H9 (cell line): ENCODE results near the gene RPP14. TPM values are rescaled to one million over a fixed set of nuclear protein-coding genes. Genes with fewer than 3 reads are reported as not detected.

Source experiments
- DNase-seq: peaks from one replicate; pipeline ENCODE4 v3.0.0-alpha.2; 2017
- H2AFZ ChIP-seq: one replicate; pipeline ENCODE4 v1.6.1; 2013; ENCODE audit warnings: mild to moderate bottlenecking, low read length, control low read depth, moderate library complexity
- H2AK5ac ChIP-seq: 2 replicates; pipeline ENCODE4 v1.6.1; 2013; ENCODE audit warnings: low read length, control low read depth, mixed read lengths; ENCODE audit not compliant: insufficient read length
- H2BK120ac ChIP-seq: one replicate; pipeline ENCODE4 v1.6.1; 2013; ENCODE audit warnings: low read depth, mild to moderate bottlenecking, low read length, control low read depth, inconsistent platforms; ENCODE audit not compliant: poor library complexity, severe bottlenecking
- H2BK12ac ChIP-seq: 2 replicates; pipeline ENCODE4 v1.6.1; 2013; ENCODE audit warnings: low read length, control low read depth, mixed read lengths, low read depth; ENCODE audit not compliant: insufficient read length
- H2BK15ac ChIP-seq: 2 replicates; pipeline ENCODE4 v1.6.1; 2013; ENCODE audit warnings: low read depth, low read length, control low read depth
- H2BK20ac ChIP-seq: one replicate; pipeline ENCODE4 v1.6.1; 2013; ENCODE audit warnings: low read depth, mild to moderate bottlenecking, low read length, control low read depth, inconsistent platforms; ENCODE audit not compliant: poor library complexity, severe bottlenecking
- H2BK5ac ChIP-seq: 2 replicates; pipeline ENCODE4 v1.6.1; 2013; ENCODE audit warnings: low read length, control low read depth, mixed read lengths; ENCODE audit not compliant: insufficient read length
- H3K14ac ChIP-seq: 2 replicates; pipeline ENCODE4 v1.6.1; 2013; ENCODE audit warnings: low read length, control low read depth; ENCODE audit not compliant: insufficient read depth
- H3K18ac ChIP-seq: 2 replicates; pipeline ENCODE4 v1.6.1; 2013; ENCODE audit warnings: low read depth, mild to moderate bottlenecking, mixed read lengths, low read length, control low read depth; ENCODE audit not compliant: insufficient read length
- H3K23ac ChIP-seq: 2 replicates; pipeline ENCODE4 v1.6.1; 2013; ENCODE audit warnings: low read length, control low read depth, mixed read lengths, low read depth; ENCODE audit not compliant: insufficient read length
- H3K23me2 ChIP-seq: 2 replicates; pipeline ENCODE4 v1.6.1; 2013; ENCODE audit warnings: low read depth, mild to moderate bottlenecking, mixed read lengths, low read length, control low read depth; ENCODE audit not compliant: insufficient read length, poor library complexity, severe bottlenecking
- H3K27ac ChIP-seq: 2 replicates; pipeline ENCODE4 v1.5.1; 2013; ENCODE audit warnings: low read length, control low read depth, mixed read lengths, low read depth; ENCODE audit not compliant: insufficient read length
- H3K27me3 ChIP-seq: 2 replicates; pipeline ENCODE4 v1.6.1; 2013; ENCODE audit warnings: low read length, control low read depth, inconsistent platforms; ENCODE audit not compliant: insufficient read depth
- H3K4ac ChIP-seq: 2 replicates; pipeline ENCODE4 v1.6.1; 2013; ENCODE audit warnings: low read depth, mild to moderate bottlenecking, control low read depth, inconsistent platforms, low read length, moderate library complexity
- H3K4me1 ChIP-seq: 2 replicates; pipeline ENCODE4 v1.6.1; 2013; ENCODE audit warnings: low read length, control low read depth, inconsistent platforms; ENCODE audit not compliant: insufficient read depth
- H3K4me2 ChIP-seq: 2 replicates; pipeline ENCODE4 v1.6.1; 2013; ENCODE audit warnings: low read length, control low read depth, mixed read lengths; ENCODE audit not compliant: insufficient read length, insufficient read depth
- H3K56ac ChIP-seq: 2 replicates; pipeline ENCODE4 v1.6.1; 2013; ENCODE audit warnings: low read depth, mild to moderate bottlenecking, mixed read lengths, low read length, control low read depth; ENCODE audit not compliant: insufficient read length
- H3K79me1 ChIP-seq: 2 replicates; pipeline ENCODE4 v1.6.1; 2013; ENCODE audit warnings: low read depth, mild to moderate bottlenecking, moderate library complexity, low read length, control low read depth, inconsistent platforms; ENCODE audit not compliant: insufficient read depth, poor library complexity, severe bottlenecking
- H3K79me2 ChIP-seq: 2 replicates; pipeline ENCODE4 v1.6.1; 2013; ENCODE audit warnings: low read length, control low read depth, inconsistent platforms; ENCODE audit not compliant: insufficient read depth
- H3K9ac ChIP-seq: 2 replicates; pipeline ENCODE4 v1.6.1; 2013; ENCODE audit warnings: low read length, control low read depth, mixed read lengths; ENCODE audit not compliant: insufficient read length; ENCODE audit errors: extremely low read depth
- H3K9me3 ChIP-seq: one replicate; pipeline ENCODE4 v1.6.1; 2013; ENCODE audit warnings: low read depth, low read length, inconsistent platforms; ENCODE audit not compliant: control insufficient read depth
- H3T11ph ChIP-seq: one replicate; pipeline ENCODE4 v1.6.1; 2013; ENCODE audit warnings: mild to moderate bottlenecking, low read length, control low read depth, inconsistent platforms
- H4K20me1 ChIP-seq: one replicate; pipeline ENCODE4 v1.6.1; 2013; ENCODE audit not compliant: control insufficient read depth, insufficient read length, insufficient read depth
- H4K5ac ChIP-seq: 2 replicates; pipeline ENCODE4 v1.6.1; 2013; ENCODE audit warnings: low read depth, mild to moderate bottlenecking, mixed read lengths, low read length, control low read depth; ENCODE audit not compliant: insufficient read length
- H4K8ac ChIP-seq: replicated peaks from 2 replicates; pipeline ENCODE4 v1.6.1; 2013; ENCODE audit warnings: low read length, control low read depth, mixed read lengths, low read depth; ENCODE audit not compliant: insufficient read length
- H4K91ac ChIP-seq: 2 replicates; pipeline ENCODE4 v1.6.1; 2013; ENCODE audit warnings: low read depth, mild to moderate bottlenecking, moderate library complexity, mixed read lengths, low read length, control low read depth; ENCODE audit not compliant: insufficient read length
- H3K27ac Mint-ChIP-seq, 3 experiments: 2 replicates in 2 of 3; 3 replicates in 1 of 3; pipeline ENCODE4 v1.8.0; 2020 to 2021; ENCODE audit warnings: mixed read lengths in 3 of 3, mild to moderate bottlenecking in 1 of 3, moderate library complexity in 1 of 3
- H3K27me3 Mint-ChIP-seq: 2 replicates; pipeline ENCODE4 v1.8.0; 2021; ENCODE audit warnings: low read depth, mild to moderate bottlenecking, moderate library complexity, mixed read lengths
- H3K36me3 Mint-ChIP-seq, 3 experiments: 2 replicates in 2 of 3; 3 replicates in 1 of 3; pipeline ENCODE4 v1.8.0; 2020 to 2021; ENCODE audit warnings: low read depth in 3 of 3, mixed read lengths in 3 of 3; ENCODE audit not compliant: insufficient read depth in 1 of 3
- H3K4me1 Mint-ChIP-seq, 2 experiments: 2 replicates each; pipeline ENCODE4 v1.8.0; 2020; ENCODE audit warnings: mixed read lengths in 2 of 2
- H3K4me3 Mint-ChIP-seq, 2 experiments: 2 replicates in 1 of 2; 3 replicates in 1 of 2; pipeline ENCODE4 v1.8.0; 2020 to 2021; ENCODE audit warnings: mild to moderate bottlenecking in 2 of 2, mixed read lengths in 2 of 2, moderate library complexity in 1 of 2
- H3K9me3 Mint-ChIP-seq, 2 experiments: 2 replicates in 1 of 2; 3 replicates in 1 of 2; pipeline ENCODE4 v1.8.0; 2020; ENCODE audit warnings: mild to moderate bottlenecking in 2 of 2, mixed read lengths in 2 of 2, moderate library complexity in 1 of 2
- CTCF ChIP-seq: fragments of 200-600 bp; sonication (generic); conservative IDR thresholded peaks from 3 replicates; pipeline ENCODE4 v1.8.0; 2021; ENCODE audit warnings: antibody characterized with exemption, mild to moderate bottlenecking
- WGBS: extraction: QIAGEN DNeasy Blood & Tissue Kit; methylation state at CpG from one replicate; pipeline ENCODE4 v1.1.7; 2013; ENCODE audit warnings: missing lambda C conversion rate, low lambda C conversion rate, mixed read lengths; ENCODE audit not compliant: insufficient read length; ENCODE audit errors: extremely low coverage; 5-methylcytosine and 5-hydroxymethylcytosine counted together
- total RNA-seq: library from RNA; stranded (reverse); gene quantifications from 2 replicates; pipeline ENCODE4 v1.2.1, GENCODE V29; 2021

Gene RPP14
- total RNA-seq, 1 experiment from 2014 or later, result 23.9 TPM

- Histone ChIP-seq H3K27ac (no peak overlapping the region), H3K4me2 (no peak overlapping the region), H2AK5ac (no peak overlapping the region), H2AFZ (no peak overlapping the region), H3K23ac (no peak overlapping the region), H3K9me3 (no peaks in the 10 kb centered on the region), H3K4me1 (no peaks in the 10 kb centered on the region; the same call in 1 of the 2 replicates), H2BK15ac (no peak overlapping the region), H3K79me1 (no peaks in the 10 kb centered on the region), H3K18ac (no peak overlapping the region), H2BK12ac (no peak overlapping the region), H2BK120ac (no peak overlapping the region), H3K14ac (no peak overlapping the region), H4K20me1 (no peaks in the 10 kb centered on the region), H2BK20ac (no peak overlapping the region), H3K27me3 (no peaks in the 10 kb centered on the region; the same call in 1 of the 2 replicates), H4K8ac (no peak overlapping the region), H3K9ac (no peak overlapping the region), H3K79me2 (no peaks in the 10 kb centered on the region), H3T11ph (no peak overlapping the region), H3K56ac (no peak overlapping the region), H3K23me2 (peaks cover 4% of the 10 kb centered on the region), H4K91ac (no peak overlapping the region), H3K4ac (no peak overlapping the region), H2BK5ac (no peak overlapping the region), H4K5ac (no peak overlapping the region)
- Mint-ChIP-seq H3K36me3 (no peaks in the 10 kb centered on the region), H3K4me3 (no peak overlapping the region), H3K9me3 (no peaks in the 10 kb centered on the region), H3K27ac (no peak overlapping the region), H3K27me3 (peaks cover 37% of the 10 kb centered on the region), H3K4me1 (peaks cover 10 to 23% of the 10 kb centered on the region in 2 experiments)
- no CpG with 5 or more reads among the region's 1 CpG for WGBS
- no peak for TF ChIP-seq CTCF
- no peak for DNase-seq
Observed at GRCh38 chr3:58335652-58335947, 29.6 kb downstream of the RPP14 start.
